Measurements from ENCODE around the gene DCK.

Gene DCK

DNA sequence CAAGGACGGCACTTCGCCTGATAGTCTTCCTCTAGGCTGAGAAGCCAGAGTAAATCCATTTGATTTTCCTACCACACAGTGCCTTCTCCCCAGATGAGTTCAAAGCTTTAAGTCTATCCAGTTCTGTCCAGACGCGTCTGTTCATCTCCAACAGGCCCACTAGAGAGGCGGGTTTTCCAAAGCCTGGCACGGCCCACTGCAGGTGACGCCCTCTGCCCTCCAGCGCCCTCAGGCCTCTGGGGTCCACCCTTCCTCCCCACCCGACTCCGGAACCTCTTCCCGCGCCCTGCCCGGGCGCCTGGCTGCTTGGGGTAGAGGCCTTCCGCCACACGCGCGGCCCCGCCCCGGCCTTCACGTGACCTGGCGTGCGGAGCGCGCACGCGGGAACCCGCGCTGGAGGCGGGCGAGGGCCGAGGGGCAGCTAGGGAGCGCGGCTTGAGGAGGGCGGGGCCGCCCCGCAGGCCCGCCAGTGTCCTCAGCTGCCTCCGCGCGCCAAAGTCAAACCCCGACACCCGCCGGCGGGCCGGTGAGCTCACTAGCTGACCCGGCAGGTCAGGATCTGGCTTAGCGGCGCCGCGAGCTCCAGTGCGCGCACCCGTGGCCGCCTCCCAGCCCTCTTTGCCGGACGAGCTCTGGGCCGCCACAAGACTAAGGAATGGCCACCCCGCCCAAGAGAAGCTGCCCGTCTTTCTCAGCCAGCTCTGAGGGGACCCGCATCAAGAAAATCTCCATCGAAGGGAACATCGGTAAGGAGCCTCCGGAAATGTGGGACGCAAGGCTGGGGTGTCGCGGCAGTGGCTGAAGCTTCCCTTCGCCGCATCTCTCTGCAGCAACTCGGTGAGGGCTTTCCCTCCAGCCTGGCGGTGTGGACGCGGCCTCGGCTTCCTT, at the start of gene DCK:
Gene DCK (plus strand): TSS at position 469 of the 888 bp plus-strand sequence. CDS start 187 bp downstream, at position 656.
- no peak for TF ChIP-seq ZNF274 (IDR thresholded peaks at IDR 0.05; ENCODE audit: low read depth, low read length)
- peak within 1 kb of the TSS; percentile 85 for H3K4me3 ChIP-seq (ENCODE audit: low read length)

DNA sequence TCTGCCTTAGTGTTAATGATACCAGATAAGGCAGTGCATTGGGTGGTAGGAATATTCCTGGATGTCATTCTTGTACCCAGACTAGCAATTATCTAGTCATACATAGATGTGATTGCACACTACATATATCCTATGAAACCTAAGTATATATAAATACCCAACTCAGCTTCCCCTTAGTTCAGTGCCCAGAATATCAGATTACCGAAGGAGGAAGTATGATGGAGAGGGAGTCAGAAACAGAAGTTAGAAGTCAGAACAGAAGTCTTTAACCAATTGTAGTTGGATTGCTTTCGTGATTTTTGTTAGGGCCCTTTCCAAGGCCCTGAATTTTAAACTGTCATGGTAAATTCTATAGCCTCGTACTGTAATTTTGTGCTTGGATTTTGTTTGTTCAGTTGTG, 48.4 kb upstream of the DCK start:
- no peak for TF ChIP-seq ZNF274 (IDR thresholded peaks at IDR 0.05; ENCODE audit: low read depth, low read length)

DNA sequence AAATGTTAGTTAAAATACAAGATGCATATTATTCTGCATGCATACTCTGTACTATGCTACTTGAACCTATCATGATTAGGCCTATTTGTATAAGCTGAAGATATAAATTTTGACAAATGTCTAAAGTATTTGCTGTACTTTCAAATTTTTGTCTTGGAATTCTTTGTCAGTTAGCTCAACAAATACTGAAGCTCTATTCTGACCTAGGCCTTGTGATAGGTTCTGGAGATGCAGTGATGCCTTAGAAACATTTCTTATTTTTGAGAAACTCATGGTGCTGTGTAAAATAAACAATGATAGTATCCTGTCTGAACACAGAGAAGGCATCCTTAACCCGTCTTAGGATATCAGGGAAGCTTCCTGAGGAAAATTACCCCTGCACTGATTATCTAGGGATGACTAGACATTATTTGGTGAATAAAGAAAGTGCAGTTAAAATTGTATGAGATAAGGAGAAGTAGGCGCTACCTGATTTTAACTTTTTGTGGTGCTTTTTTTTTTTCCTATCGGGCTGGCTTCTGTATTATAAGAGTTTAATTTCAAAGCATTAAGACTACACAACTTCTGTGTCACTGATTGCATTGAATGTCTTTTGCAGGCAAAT, 47.9 kb upstream of the DCK start:
- no peak overlapping the region for H3K4me3 ChIP-seq (ENCODE audit: low read length)
- TF ChIP-seq ZNF274 (IDR thresholded peaks at IDR 0.05; ENCODE audit: low read depth, low read length): no peak

More for the DNA sequence above, 48.4 kb upstream of the DCK start:
- no peak overlapping the region for H3K4me3 ChIP-seq (ENCODE audit: low read length)

- TF ChIP-seq ZNF274 (IDR thresholded peaks at IDR 0.05; ENCODE audit: low read depth, low read length): no peak
- no peak overlapping the region for H3K4me3 ChIP-seq (ENCODE audit: low read length)
Measured at GRCh38 chr4:70946939-70947338, 46.5 kb upstream of the DCK start.

GRCh38 chr4:70948665-70949260, 44.7 kb upstream of the DCK start:
- H3K4me3 ChIP-seq (ENCODE audit: low read length): no peak overlapping the region
- no peak for TF ChIP-seq ZNF274 (IDR thresholded peaks at IDR 0.05; ENCODE audit: low read depth, low read length)

GRCh38 chr4:70954032-70954431, 39.4 kb upstream of the DCK start:
- TF ChIP-seq ZNF274 (IDR thresholded peaks at IDR 0.05; ENCODE audit: low read depth, low read length): no peak
- no peak overlapping the region for H3K4me3 ChIP-seq (ENCODE audit: low read length)

GRCh38 chr4:70956549-70957210, 36.8 kb upstream of the DCK start:
- H3K4me3 ChIP-seq (ENCODE audit: low read length): no peak overlapping the region
- no peak for TF ChIP-seq ZNF274 (IDR thresholded peaks at IDR 0.05; ENCODE audit: low read depth, low read length)

GRCh38 chr4:70958681-70959080, 34.8 kb upstream of the DCK start:
- no peak overlapping the region for H3K4me3 ChIP-seq (ENCODE audit: low read length)
- no peak for TF ChIP-seq ZNF274 (IDR thresholded peaks at IDR 0.05; ENCODE audit: low read depth, low read length)

DNA sequence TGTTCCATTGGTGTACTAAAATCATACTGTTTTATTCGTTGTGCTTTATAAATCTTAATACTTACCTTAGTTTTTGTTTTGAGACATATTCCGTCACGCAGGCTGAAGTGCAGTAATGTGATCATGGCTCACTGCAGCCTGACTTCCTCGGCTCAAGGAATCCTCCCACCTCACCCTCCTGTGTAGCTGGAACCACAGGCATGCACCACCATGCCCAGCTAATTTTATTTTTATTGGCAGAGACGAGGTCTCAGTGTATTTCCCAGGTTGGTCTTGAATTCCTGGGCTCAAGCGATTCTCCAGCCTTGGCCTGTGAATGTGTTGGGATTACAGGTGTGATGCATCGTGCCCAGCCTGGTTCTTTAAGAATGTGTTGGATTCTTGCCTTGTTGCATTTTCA, 24.4 kb upstream of the DCK start:
- no peak for TF ChIP-seq ZNF274 (IDR thresholded peaks at IDR 0.05; ENCODE audit: low read depth, low read length)
- no peak overlapping the region for H3K4me3 ChIP-seq (ENCODE audit: low read length)

GRCh38 chr4:70976252-70976651, 17.2 kb upstream of the DCK start:
- no peak overlapping the region for H3K4me3 ChIP-seq (ENCODE audit: low read length)
- TF ChIP-seq ZNF274 (IDR thresholded peaks at IDR 0.05; ENCODE audit: low read depth, low read length): no peak

DNA sequence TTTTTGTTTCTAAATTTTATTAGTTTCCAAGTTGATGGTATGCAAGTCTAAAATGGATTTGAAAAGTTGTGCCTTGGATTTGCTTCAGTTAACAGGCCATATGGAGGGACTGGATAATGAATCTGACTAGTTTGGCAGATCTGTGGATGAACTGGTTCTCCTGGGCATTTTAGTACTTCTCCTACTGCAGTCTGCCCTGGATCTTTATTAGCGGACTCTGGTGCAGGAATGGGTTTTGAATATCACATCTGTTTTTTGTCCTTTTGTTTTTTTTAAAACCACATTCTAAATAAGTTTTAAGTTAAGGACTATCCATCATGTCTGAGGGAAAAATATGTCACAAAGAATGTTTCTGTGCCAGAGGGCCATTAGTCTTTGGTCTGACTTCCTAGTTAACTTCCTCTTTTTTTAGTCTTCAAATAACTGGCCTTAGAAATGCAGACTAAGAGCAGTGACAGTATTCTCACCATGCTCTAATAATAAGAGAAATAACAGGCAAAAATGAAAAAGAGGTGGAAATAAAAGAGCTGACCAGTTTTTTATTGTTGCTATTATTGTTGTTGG, 13.9 kb upstream of the DCK start:
- TF ChIP-seq ZNF274 (IDR thresholded peaks at IDR 0.05; ENCODE audit: low read depth, low read length): no peak
- no peak overlapping the region for H3K4me3 ChIP-seq (ENCODE audit: low read length)

DNA sequence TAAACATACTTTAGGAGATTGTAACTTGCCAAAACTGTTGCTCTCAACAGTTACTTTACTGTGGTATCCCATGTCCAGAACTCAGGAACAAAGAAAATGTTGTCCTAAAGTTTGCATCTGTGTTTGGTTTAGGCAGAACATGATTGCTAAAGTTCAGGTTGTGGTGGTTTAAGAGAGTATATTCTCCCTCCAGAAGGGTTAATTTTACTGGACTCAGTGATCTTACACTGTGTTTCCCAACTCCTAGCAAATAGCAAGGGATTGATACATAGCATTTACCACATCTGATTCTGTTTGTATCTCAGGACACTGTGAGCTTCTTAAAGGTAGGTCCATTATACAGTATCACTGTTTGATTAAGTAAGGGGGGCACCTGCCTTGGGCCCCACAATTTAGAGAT, 13.3 kb upstream of the DCK start:
- no peak for TF ChIP-seq ZNF274 (IDR thresholded peaks at IDR 0.05; ENCODE audit: low read depth, low read length)
- no peak overlapping the region for H3K4me3 ChIP-seq (ENCODE audit: low read length)

- TF ChIP-seq ZNF274 (IDR thresholded peaks at IDR 0.05; ENCODE audit: low read depth, low read length): no peak
- no peak overlapping the region for H3K4me3 ChIP-seq (ENCODE audit: low read length)
Measured at GRCh38 chr4:70984106-70984505, 9.3 kb upstream of the DCK start.

DNA sequence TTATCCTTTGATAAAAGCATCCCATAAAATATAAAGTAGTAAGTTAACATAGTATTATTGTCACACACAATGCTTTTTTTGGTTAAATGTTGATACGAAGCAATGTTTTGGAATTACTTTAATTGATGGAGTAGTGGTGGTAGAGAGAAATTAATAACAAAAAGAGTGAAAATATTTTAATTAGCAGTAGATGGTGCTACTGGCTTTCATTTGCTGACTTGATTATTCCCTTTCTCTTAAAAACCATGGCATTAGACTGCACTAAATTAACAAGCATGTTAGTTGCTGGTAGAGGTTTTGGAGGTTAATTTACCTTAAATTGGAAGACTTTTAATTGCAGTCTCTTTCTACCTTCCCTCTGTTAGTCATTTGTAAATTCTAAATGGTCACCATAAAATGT, 8.9 kb upstream of the DCK start:
- no peak for TF ChIP-seq ZNF274 (IDR thresholded peaks at IDR 0.05; ENCODE audit: low read depth, low read length)

More for the DNA sequence above, 8.9 kb upstream of the DCK start:
- no peak overlapping the region for H3K4me3 ChIP-seq (ENCODE audit: low read length)

Measured in GM08714 (cell line).